Suprapubic skin (tissue), 4 donors: ENCODE measurements around the gene FMO1. TPM values are rescaled to one million over a fixed set of nuclear protein-coding genes. Genes with fewer than 3 reads are reported as not detected.
A peak's percentile ranks its signal among the peaks of the same experiment; 100 is the strongest.

Source experiments
- DNase-seq, 2 donors: peaks; one replicate each; pipeline ENCODE4 v3.0.0-alpha.2; 2019; ENCODE audit warnings: low spot score in 2 of 2
- H3K27ac ChIP-seq: fragments of 200-600 bp; sonication (generic); one replicate; pipeline ENCODE4 v1.5.1; 2019
- H3K27me3 ChIP-seq: fragments of 200-600 bp; sonication (generic); one replicate; pipeline ENCODE4 v1.5.1; 2019
- H3K36me3 ChIP-seq: fragments of 200-600 bp; sonication (generic); one replicate; pipeline ENCODE4 v1.5.1; 2019
- H3K4me1 ChIP-seq: fragments of 200-600 bp; sonication (generic); one replicate; pipeline ENCODE4 v1.5.1; 2019
- H3K4me3 ChIP-seq: fragments of 200-600 bp; sonication (generic); one replicate; pipeline ENCODE4 v1.5.1; 2019; ENCODE audit warnings: mild to moderate bottlenecking
- H3K9me3 ChIP-seq: fragments of 200-600 bp; sonication (generic); one replicate; pipeline ENCODE4 v1.5.1; 2019
- EP300 ChIP-seq: sonication (generic); formaldehyde crosslinking; IDR thresholded peaks from one replicate; pipeline ENCODE4 v1.6.1; 2017; ENCODE audit warnings: antibody characterized with exemption
- POLR2A ChIP-seq, 2 donors: fragments of 450-650 bp; IDR thresholded peaks; one replicate each; pipeline ENCODE4 v1.6.1; 2017; ENCODE audit warnings: antibody characterized with exemption in 2 of 2, mild to moderate bottlenecking in 2 of 2, moderate library complexity in 2 of 2
- POLR2AphosphoS5 ChIP-seq, 3 donors: sonication (generic); formaldehyde crosslinking; IDR thresholded peaks; one replicate each; pipeline ENCODE4 v1.6.1; 2017; ENCODE audit warnings: antibody characterized with exemption in 3 of 3
- WGBS: methylation state at CpG from one replicate; pipeline ENCODE4 v1.1.5; 2018; 5-methylcytosine and 5-hydroxymethylcytosine counted together
- total RNA-seq, 4 donors: library from RNA; depleted of rRNA; stranded (reverse); fragments of >200 nt; gene quantifications; one replicate each; pipeline ENCODE4 v1.1.0, GENCODE V29; 2016
- TF ChIP-seq, protein P1 (sequence below), 2 donors: fragments of 200-600 bp in 1 of 2; fragments of 450-650 bp in 1 of 2; sonication (generic) in 1 of 2; IDR thresholded peaks; one replicate each; pipeline ENCODE4 v1.5.1; 2016 to 2019; ENCODE audit warnings: antibody characterized with exemption in 2 of 2, mild to moderate bottlenecking in 1 of 2, moderate library complexity in 1 of 2

Gene FMO1
- total RNA-seq, 4 donors from 2014 or later, result 3.1 to 15.5 (median 14.4) TPM

DNA sequence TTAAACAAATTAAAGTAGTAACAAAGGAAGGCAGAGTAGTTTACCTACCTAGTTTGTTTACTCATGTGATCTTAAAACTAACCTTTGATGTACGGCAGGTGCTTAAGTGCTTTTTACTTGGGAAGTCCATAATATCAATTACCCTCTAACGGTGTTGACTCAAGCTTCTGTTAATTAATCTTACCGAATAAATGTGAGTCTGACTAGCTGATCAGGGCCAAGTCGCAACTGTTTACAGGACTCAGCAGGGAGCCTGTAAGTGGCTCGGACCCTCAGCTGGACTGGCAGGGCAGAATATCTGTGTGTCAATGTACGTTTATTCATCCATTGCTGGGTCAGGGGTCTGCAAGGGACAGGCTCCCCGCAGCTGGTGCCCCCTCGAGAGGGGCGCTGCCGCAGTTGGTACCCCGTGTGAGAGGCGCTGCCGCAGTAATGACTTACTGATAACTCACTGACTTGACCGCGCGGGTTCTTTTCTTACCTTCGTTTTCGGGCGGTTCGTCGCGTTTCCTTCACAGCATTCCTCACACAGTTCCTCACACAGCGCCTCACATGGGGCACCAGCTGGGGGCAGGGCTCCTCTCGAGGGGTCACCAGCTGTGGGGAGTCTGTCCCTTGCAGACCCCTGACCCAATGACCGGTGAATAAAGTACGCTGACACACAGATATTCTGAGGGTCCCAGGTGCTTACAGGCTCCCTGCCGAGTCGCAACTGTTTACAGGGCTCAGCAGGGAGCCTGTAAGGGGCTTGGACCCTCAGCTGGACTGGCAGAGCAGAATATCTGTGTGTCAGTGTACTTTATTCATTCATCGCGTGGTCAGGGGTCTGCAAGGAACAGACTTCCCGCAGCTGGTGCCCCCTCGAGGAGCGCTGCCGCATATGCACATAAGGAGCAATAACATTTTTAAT is 3.0 kb downstream of the FMO1 start:
- Histone ChIP-seq H3K27ac (no peak overlapping the region), H3K4me1 (peaks cover 19% of the 10 kb centered on the region), H3K4me3 (peak overlapping the region; percentile 54), H3K9me3 (no peaks in the 10 kb centered on the region), H3K27me3 (peaks cover 6% of the 10 kb centered on the region), H3K36me3 (no peaks in the 10 kb centered on the region)
- TF ChIP-seq, protein P1, sequence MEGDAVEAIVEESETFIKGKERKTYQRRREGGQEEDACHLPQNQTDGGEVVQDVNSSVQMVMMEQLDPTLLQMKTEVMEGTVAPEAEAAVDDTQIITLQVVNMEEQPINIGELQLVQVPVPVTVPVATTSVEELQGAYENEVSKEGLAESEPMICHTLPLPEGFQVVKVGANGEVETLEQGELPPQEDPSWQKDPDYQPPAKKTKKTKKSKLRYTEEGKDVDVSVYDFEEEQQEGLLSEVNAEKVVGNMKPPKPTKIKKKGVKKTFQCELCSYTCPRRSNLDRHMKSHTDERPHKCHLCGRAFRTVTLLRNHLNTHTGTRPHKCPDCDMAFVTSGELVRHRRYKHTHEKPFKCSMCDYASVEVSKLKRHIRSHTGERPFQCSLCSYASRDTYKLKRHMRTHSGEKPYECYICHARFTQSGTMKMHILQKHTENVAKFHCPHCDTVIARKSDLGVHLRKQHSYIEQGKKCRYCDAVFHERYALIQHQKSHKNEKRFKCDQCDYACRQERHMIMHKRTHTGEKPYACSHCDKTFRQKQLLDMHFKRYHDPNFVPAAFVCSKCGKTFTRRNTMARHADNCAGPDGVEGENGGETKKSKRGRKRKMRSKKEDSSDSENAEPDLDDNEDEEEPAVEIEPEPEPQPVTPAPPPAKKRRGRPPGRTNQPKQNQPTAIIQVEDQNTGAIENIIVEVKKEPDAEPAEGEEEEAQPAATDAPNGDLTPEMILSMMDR (IDR thresholded peaks at IDR 0.05), result peak in 1 of 2 donors; percentile 57
- TF ChIP-seq POLR2AphosphoS5 (IDR thresholded peaks at IDR 0.05), result no peak
- 13% methylated on average over 22 of the region's 34 CpGs for WGBS
- DNase-seq, result no peak

DNA sequence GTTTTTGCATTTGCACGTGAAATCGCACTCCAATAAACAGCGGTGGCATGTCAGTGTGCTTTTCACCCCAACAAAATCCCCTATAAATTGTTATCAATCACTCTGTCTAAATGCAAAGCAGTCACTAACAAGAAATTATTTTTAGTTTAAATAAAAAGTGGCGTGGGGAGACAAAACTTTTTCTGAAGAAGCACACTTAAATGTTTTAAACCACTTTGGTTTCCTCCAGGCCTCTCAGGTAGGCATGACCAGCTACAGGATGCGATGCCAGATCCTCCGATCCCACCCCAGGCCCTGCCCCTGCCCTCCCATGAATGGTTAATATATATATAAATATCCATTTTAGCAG is 3.6 kb downstream of the FMO1 start:
- no peak for DNase-seq
- H3K4me3 ChIP-seq, result peak overlapping the region; percentile 54
- TF ChIP-seq POLR2A (IDR thresholded peaks at IDR 0.05) (no peak), EP300 (no peak), POLR2AphosphoS5 (IDR thresholded peaks at IDR 0.05) (no peak)
- TF ChIP-seq, protein P1 (IDR thresholded peaks at IDR 0.05), result no peak

DNA sequence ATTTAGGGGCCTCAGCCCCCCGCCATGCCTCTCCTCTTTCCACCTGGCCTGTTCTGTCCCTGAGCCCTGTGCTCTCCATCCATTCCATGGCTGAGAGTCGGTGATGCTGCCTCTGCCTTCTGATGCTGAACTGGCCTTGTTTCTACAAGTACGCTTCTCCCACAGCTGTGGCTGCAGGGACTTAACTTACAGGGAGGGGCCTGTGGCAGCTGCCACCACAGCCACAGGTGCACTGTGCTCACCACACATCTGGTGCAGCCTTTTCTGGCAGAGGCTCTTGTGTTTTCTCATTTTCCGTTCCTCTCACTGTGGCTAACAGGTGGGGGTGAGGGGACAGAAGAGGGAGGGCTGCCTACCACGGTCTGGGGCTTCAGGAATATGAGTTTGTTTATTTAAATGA is 4.2 kb downstream of the FMO1 start:
- Histone ChIP-seq H3K27ac (no peak overlapping the region), H3K27me3 (peaks cover 6% of the 10 kb centered on the region), H3K9me3 (no peaks in the 10 kb centered on the region), H3K4me1 (peaks cover 31% of the 10 kb centered on the region), H3K36me3 (no peaks in the 10 kb centered on the region), H3K4me3 (no peak overlapping the region)
- TF ChIP-seq EP300 (no peak), POLR2A (IDR thresholded peaks at IDR 0.05) (no peak), POLR2AphosphoS5 (IDR thresholded peaks at IDR 0.05) (no peak)
- TF ChIP-seq, protein P1 (IDR thresholded peaks at IDR 0.05), result no peak
- WGBS, result 63% methylated on average over 5 of the region's 5 CpGs
- DNase-seq, result no peak

More for the DNA sequence above, 3.6 kb downstream of the FMO1 start:
- 23% methylated on average over 6 of the region's 6 CpGs for WGBS
- no peaks in the 10 kb centered on the region for H3K9me3 ChIP-seq
- H3K36me3 ChIP-seq, result no peaks in the 10 kb centered on the region
- H3K4me1 ChIP-seq, result peaks cover 26% of the 10 kb centered on the region
- H3K27ac ChIP-seq, result no peak overlapping the region
- H3K27me3 ChIP-seq, result peaks cover 6% of the 10 kb centered on the region

DNA sequence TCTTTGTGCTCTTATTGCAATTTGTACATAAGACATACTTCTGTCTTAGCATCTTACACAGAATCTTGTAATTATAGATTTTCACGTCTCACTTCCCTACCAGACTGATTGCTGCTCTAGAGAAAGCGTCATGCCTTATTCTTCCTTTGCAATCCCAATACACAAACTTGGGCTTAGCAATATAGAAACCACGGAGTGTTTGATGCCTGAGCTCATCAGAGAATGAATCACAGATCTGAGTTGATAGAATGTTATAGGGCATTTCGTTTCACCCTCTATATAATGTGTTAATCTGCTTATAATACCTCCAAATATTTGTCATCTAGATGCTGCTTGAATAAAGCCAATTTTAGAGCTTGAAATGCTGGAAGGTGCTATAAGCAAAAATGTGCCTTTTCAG is 6.6 kb downstream of the FMO1 start:
- Histone ChIP-seq H3K27me3 (peaks cover 6% of the 10 kb centered on the region), H3K4me3 (no peak overlapping the region), H3K4me1 (peaks cover 44% of the 10 kb centered on the region), H3K36me3 (no peaks in the 10 kb centered on the region), H3K27ac (no peak overlapping the region), H3K9me3 (no peaks in the 10 kb centered on the region)
- TF ChIP-seq POLR2A (IDR thresholded peaks at IDR 0.05) (no peak), EP300 (no peak), POLR2AphosphoS5 (IDR thresholded peaks at IDR 0.05) (no peak)
- TF ChIP-seq, protein P1 (IDR thresholded peaks at IDR 0.05), result no peak
- WGBS, result 55% methylated on average over 4 of the region's 4 CpGs
- no peak for DNase-seq

DNA sequence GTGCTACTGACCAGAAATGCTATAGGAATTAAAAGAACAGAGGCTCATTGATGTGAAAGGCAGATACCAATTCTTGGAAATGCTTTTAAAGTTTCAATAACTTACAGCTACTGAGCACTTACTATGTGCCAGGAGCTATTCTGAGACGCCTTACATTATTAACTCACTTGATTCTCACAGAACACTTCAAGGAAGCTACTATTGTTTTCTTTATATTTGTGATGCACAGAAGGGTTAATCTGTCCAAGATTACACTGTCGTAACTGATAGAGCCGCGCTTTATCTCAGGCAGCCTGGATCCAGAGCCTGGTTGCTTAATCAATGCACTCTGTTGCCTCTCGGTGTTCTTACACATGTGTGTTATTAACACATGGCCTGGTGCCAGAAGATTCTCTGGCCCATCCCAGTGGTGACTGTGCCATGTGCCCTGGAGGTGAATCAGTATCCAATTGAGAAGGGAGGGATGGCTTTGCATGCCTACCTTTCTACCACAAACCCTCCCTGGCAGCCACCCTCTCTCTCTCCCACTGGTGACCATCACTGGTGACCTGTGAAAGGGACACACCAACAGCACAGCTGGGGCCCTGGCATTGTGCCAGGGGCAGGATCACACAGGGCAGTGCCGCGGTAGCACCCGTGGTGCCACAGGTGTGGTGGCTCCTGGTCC is 8.8 kb downstream of the FMO1 start:
- H3K36me3 ChIP-seq, result no peaks in the 10 kb centered on the region
- TF ChIP-seq POLR2A (IDR thresholded peaks at IDR 0.05), result no peak
- TF ChIP-seq EP300, result no peak
- TF ChIP-seq POLR2AphosphoS5 (IDR thresholded peaks at IDR 0.05), result peak in 2 of 3 donors; percentile 17 to 42
- H3K27ac ChIP-seq, result peak overlapping the region; percentile 16
- peaks cover 5% of the 10 kb centered on the region for H3K27me3 ChIP-seq
- peak; percentile 87 to 88 for DNase-seq
- WGBS, result 14% methylated on average over 5 of the region's 8 CpGs
- peaks cover 33% of the 10 kb centered on the region for H3K4me1 ChIP-seq
- H3K9me3 ChIP-seq, result no peaks in the 10 kb centered on the region
- no peak overlapping the region for H3K4me3 ChIP-seq
